ENCODE measurements around the gene RHBG. TPM values are rescaled to one million over a fixed set of nuclear protein-coding genes. Genes with fewer than 3 reads are reported as not detected.

The RHBG gene
- total and polyA plus RNA-seq, 2 donors from 2014 or later = 4.2 to 61.9 TPM

GRCh38 chr1:156385534-156386031 is 16.6 kb downstream of the RHBG start:
- H3K27ac ChIP-seq (ENCODE audit: low read depth in 2 of 2, low read length in 2 of 2) = no peak overlapping the region
- TF ChIP-seq CTCF (IDR thresholded peaks at IDR 0.05; ENCODE audit: borderline replicate concordance, extremely low read depth, insufficient read depth) = peak; percentile 69
- H3K4me3 ChIP-seq (ENCODE audit: low read length in 3 of 3) = no peak overlapping the region
- H3K9ac ChIP-seq (ENCODE audit: low read length in 3 of 3) = no peak overlapping the region
- peak in 4 of 5 donors; percentile 66 to 84 (median 75) for DNase-seq
- H3K9me3 ChIP-seq (ENCODE audit: control insufficient read depth in 2 of 3, insufficient read depth in 1 of 3, low read length in 3 of 3) = no peaks in the 10 kb centered on the region
- H3K36me3 ChIP-seq (ENCODE audit: control insufficient read depth in 2 of 3, insufficient read depth in 3 of 3, low read length in 3 of 3) = no peaks in the 10 kb centered on the region
- FAIRE-seq = no peak
- H3K4me1 ChIP-seq (ENCODE audit: control insufficient read depth in 2 of 3, insufficient read depth in 2 of 3, low read depth in 1 of 3, low read length in 3 of 3) = peaks cover 0 to 5% (median 0%) of the 10 kb centered on the region in 3 donors
- H3K27me3 ChIP-seq (ENCODE audit: control insufficient read depth, insufficient read depth, low read length) = peaks cover 16% of the 10 kb centered on the region
- intact Hi-C loops (cut with DNase I) = no loop called here

GRCh38 chr1:156386134-156386901 is 17.3 kb downstream of the RHBG start:
- Histone ChIP-seq H3K9ac (ENCODE audit: low read length in 3 of 3) (no peak overlapping the region), H3K9me3 (ENCODE audit: control insufficient read depth in 2 of 3, insufficient read depth in 1 of 3, low read length in 3 of 3) (no peaks in the 10 kb centered on the region), H3K27ac (ENCODE audit: low read depth in 2 of 2, low read length in 2 of 2) (no peak overlapping the region), H3K36me3 (ENCODE audit: control insufficient read depth in 2 of 3, insufficient read depth in 3 of 3, low read length in 3 of 3) (no peaks in the 10 kb centered on the region), H3K4me1 (ENCODE audit: control insufficient read depth in 2 of 3, insufficient read depth in 2 of 3, low read depth in 1 of 3, low read length in 3 of 3) (peaks cover 0 to 5% (median 0%) of the 10 kb centered on the region in 3 donors), H3K4me3 (ENCODE audit: low read length in 3 of 3) (no peak overlapping the region), H3K27me3 (ENCODE audit: control insufficient read depth, insufficient read depth, low read length) (peaks cover 16% of the 10 kb centered on the region)
- intact Hi-C loops (cut with DNase I) = no loop called here
- no peak for FAIRE-seq
- TF ChIP-seq CTCF (IDR thresholded peaks at IDR 0.05; ENCODE audit: borderline replicate concordance, extremely low read depth, insufficient read depth) = no peak
- DNase-seq = no peak

- H3K36me3 ChIP-seq (ENCODE audit: control insufficient read depth in 2 of 3, insufficient read depth in 3 of 3, low read length in 3 of 3) = no peaks in the 10 kb centered on the region
- H3K9me3 ChIP-seq (ENCODE audit: control insufficient read depth in 2 of 3, insufficient read depth in 1 of 3, low read length in 3 of 3) = no peaks in the 10 kb centered on the region
- no peak for TF ChIP-seq CTCF (IDR thresholded peaks at IDR 0.05; ENCODE audit: borderline replicate concordance, extremely low read depth, insufficient read depth)
- H3K27ac ChIP-seq (ENCODE audit: low read depth in 2 of 2, low read length in 2 of 2) = no peak overlapping the region
- FAIRE-seq = no peak
- peaks cover 0 to 5% (median 0%) of the 10 kb centered on the region in 3 donors for H3K4me1 ChIP-seq (ENCODE audit: control insufficient read depth in 2 of 3, insufficient read depth in 2 of 3, low read depth in 1 of 3, low read length in 3 of 3)
- intact Hi-C loops (cut with DNase I) = no loop called here
- no peak overlapping the region for H3K4me3 ChIP-seq (ENCODE audit: low read length in 3 of 3)
- H3K27me3 ChIP-seq (ENCODE audit: control insufficient read depth, insufficient read depth, low read length) = peaks cover 20% of the 10 kb centered on the region
- no peak for DNase-seq
- no peak overlapping the region for H3K9ac ChIP-seq (ENCODE audit: low read length in 3 of 3)
Measured at GRCh38 chr1:156386949-156387869, 18.2 kb downstream of the RHBG start.

Data from kidney (tissue), 14 donors.